A549 treated with AZD2906 at 1 μM for 4 hours (cell line): ENCODE results near the gene PYHIN1. TPM values are rescaled to one million over a fixed set of nuclear protein-coding genes. Genes with fewer than 3 reads are reported as not detected.

Source experiments
- total RNA-seq: library from RNA; stranded (reverse); fragments of 200-300 nt; extraction: Qiagen RNA extraction; gene quantifications from 5 replicates; pipeline ENCODE4 v1.2.3, GENCODE V29; 2022

PYHIN1 gene
- not detected in 5 replicates for total RNA-seq

GRCh38 chr1:158931055-158931737 is at the start of gene PYHIN1:
TSS of gene PYHIN1 (plus strand) at chr1:158931552. CDS start at chr1:158936911, 5,359 bp downstream.

GRCh38 chr1:159009704-159010361 is 78.5 kb downstream of the PYHIN1 start, which contains the start of gene IFI16:
TSS of gene IFI16 (plus strand) at chr1:159009907. CDS start at chr1:159014681, 4,774 bp downstream.

Other genes with a start within 250 kb of the PYHIN1 start
- not detected in 5 replicates for gene SPTA1, start 244.8 kb upstream of the PYHIN1 start, total RNA-seq
- gene OR6K2, start 230.9 kb upstream of the PYHIN1 start, total RNA-seq: not detected in 5 replicates
- gene OR6K3, start 210.8 kb upstream of the PYHIN1 start, total RNA-seq: not detected in 5 replicates
- gene OR6K6, start 176.8 kb upstream of the PYHIN1 start, total RNA-seq: not detected in 5 replicates
- gene OR6N1, start 159.4 kb upstream of the PYHIN1 start, total RNA-seq: not detected in 5 replicates
- gene OR6N2, start 150.3 kb upstream of the PYHIN1 start, total RNA-seq: not detected in 5 replicates
- gene MNDA, start 100.2 kb upstream of the PYHIN1 start, total RNA-seq: not detected in 5 replicates
- gene IFI16, start 78.4 kb downstream of the PYHIN1 start, total RNA-seq: 2.4 to 3.7 TPM (median 3.0 TPM) in 5 replicates
- gene AIM2, start 145.2 kb downstream of the PYHIN1 start, total RNA-seq: not detected in 5 replicates
- gene CADM3, start 240.1 kb downstream of the PYHIN1 start, total RNA-seq: 0.10 to 0.14 TPM (median 0.13 TPM) in 5 replicates